Posterior vena cava (tissue), 2 donors: ENCODE data around the gene FMN2. TPM values are rescaled to one million over a fixed set of nuclear protein-coding genes. Genes with fewer than 3 reads are reported as not detected.

Experiments used
- DNase-seq: peaks from one replicate; pipeline ENCODE4 v3.0.0-alpha.2; 2020; ENCODE audit warnings: low spot score
- intact Hi-C, 2 donors: fragments of 100-400 bp; cut with DNase I; formaldehyde crosslinking; loops; one replicate each; pipeline versions ENCODE4 v1.14.1 to v1.14.2; 2022 to 2023
- total RNA-seq, 2 donors: library from RNA; stranded (reverse); fragmentation: NEBNext Ultra II Directional; extraction: Animal tissue kit (Norgen Biotek cat#: 25700); gene quantifications; one replicate each; pipeline ENCODE4 v1.2.1, GENCODE V29; 2021
- donor health status: DM: yes; HTN: yes; CAD: no.
- donor health status: DM: yes; HTN: yes; CAD: no.

FMN2 gene
- total RNA-seq, 2 donors from 2014 or later: 1.4 to 2.1 TPM

DNA sequence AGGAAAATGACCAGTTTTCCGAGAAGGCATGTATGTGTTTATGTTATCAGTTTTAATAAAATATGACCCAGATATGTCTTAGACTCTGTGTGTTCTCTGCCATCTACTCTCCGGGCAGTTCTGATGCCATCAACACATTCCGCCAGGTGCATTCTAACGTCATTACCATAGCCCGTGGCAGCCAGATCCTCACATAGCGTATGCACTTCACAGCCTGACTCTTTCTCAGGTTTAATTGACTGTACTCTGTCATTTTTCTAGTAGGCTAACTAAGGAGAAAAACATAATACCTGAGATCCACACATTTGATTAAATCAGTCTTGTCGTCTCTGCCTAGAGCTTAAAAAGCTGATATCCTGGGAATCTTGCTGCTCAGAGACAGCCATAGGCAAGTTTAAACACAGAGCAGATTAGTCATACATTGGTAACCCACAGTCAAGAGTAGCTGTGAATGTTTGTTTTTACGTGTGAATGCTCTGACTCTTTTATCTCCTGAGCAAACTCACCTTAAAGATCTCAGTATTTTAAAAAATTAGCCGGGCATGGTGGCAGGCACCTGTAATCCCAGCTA, 344.4 kb downstream of the FMN2 start:
- no peak for DNase-seq
- intact Hi-C loops: no loop called here

DNA sequence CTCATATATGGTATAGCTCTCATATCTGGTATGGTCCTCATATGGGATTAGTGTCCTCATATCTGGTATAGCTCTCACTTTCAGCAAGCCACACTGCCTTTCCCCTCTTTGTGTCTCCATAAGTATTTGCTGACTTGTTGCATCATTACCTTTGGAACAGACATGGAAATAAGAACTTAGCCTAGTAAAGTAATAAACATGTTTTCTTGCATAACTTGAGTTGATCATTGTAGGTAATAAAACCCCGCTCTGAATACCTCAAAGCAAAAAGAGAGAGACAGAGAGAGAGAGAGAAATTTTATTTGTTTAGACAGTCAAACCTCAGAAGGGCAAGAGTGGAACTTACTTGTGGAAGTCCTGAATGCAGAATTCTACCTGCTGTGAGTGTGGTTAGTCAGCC, 350.0 kb downstream of the FMN2 start:
- DNase-seq: no peak
- intact Hi-C loops: no loop called here

DNA sequence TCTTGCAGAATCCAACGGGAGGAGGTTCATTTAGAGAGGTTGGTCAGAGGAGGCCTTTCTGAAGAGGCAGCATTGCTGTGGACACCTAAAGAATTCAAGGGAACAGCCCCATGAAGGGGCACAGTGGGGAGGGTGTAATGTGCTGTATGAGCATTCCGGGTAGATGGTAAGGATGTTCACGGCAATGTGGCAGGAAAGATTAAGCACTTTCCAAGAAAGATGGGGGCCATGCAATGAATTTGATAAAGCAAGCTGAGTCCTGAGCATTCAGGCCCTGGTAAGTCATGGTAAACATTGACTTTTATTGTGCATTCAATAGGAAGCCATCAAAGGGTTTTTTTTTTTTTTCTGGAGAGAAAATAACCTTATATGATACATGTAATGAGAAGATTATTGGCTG, 353.7 kb downstream of the FMN2 start:
- DNase-seq: no peak
- intact Hi-C loops: no loop called here

DNA sequence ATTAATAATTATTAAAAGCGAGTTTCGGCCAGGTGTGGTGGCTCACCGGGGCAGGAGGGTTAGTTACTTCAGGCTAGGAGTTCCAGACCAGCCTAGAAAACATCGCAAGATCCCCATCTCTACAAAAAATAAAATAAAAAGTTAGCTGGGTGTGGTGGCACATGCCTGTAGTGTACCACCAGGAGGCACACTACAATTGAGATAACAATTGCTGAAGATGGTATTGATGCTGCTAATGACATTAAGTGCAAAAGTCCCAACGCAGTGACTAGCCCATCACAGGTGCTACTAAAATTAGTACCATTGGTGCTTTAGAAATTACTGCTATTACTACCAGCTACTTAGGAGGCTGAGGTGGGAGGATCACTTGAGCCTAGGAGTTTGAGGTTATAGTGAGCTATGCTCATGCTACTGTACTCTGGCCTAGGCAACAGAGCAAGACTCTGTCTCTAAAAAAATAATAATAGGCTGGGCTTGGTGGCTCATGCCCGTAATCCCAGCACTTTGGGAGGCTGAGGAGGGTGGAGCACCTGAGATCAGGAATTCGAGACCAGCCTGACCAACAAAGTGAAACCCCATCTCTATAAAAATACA, 363.6 kb downstream of the FMN2 start:
- DNase-seq: no peak
- intact Hi-C loops: no loop called here

DNA sequence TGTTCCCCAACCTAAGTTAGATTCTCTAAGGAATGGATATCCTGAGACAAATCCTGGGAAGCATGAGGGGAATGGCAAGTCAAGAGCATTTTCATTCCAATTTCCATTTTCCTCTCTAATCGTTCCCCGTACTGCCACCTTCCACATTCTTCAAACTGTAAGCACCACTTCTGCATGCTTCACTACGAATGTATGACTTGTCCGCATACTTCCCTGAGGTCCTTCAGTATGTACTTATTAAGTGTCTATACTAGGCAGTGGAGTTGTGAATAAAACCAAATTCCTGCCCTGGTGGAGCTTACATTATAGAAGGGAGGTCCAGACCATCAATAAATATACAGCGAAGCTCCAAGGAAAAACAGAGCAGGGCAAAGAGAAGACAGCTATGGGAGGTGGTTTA, 365.5 kb downstream of the FMN2 start:
- no peak for DNase-seq

DNA sequence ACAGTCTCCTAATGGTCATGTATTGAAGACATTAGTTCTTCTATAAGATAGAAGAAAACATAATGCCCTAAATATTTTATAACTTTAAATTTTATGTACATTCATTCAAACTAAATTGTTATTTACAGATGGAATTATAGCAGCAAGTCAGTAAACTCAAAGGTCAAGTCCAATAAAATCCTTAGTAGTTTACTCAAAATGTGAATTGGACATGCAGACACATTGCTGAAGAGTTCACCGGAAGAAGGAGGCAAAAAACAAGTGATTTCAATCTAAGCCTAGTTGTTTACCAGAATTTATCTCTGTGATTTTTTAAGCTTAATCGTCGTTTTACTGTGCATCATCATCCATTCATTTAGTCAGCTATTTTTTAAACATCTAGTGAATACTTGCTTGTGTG, 370.6 kb downstream of the FMN2 start:
- DNase-seq: no peak
- intact Hi-C loops: no loop called here

More for the DNA sequence above, 365.5 kb downstream of the FMN2 start:
- intact Hi-C loops: no loop called here

DNA sequence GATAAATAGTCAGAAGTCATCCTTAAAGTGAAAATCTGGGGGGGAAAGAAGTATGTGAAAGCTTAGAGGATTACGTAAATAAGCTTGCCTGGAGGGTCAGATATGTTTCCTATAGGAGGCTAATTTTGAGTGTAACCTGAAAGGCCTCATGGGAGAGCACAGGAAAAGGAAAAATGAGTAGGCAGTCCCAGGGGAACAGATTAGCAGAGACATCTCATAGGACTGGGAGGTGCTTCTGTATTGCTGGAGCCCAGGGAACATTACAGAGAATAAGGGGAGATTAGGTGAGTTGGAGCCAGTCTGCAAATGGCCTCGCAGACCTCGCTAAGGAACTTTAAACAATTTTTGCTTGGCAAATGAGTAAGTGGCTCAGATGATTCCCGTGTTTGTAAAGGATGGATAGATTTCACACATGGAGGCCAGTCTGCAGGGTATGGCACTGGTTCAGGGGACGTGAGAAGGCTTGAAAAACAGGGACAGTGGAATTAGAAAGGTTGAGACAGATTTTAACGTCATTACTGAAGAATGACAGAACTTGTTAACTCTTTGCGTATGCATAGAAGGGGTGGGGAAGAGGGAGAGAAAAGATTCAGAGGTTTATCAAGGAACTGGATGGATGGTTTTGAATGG, 371.2 kb downstream of the FMN2 start:
- DNase-seq: no peak
- intact Hi-C loops: no loop called here

DNA sequence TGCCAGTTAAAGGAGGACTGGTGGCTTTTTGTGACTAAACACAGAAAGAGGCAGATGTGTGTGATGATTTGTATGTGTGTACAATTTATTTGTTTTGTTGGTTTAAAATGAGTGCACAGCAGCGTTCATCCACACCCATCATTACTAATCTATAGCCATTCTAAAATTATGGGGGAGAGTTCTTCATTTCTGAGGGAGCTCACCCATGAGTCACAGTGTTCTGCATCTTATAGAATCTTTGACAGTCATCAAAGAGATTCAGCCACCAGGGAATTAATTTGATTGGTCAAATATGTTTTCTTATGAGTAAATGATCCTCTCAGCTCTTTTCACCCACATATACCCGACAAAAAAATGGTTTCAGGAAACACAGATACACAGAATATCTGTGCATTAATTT, 372.4 kb downstream of the FMN2 start:
- intact Hi-C loops: no loop called here
- DNase-seq: no peak

DNA sequence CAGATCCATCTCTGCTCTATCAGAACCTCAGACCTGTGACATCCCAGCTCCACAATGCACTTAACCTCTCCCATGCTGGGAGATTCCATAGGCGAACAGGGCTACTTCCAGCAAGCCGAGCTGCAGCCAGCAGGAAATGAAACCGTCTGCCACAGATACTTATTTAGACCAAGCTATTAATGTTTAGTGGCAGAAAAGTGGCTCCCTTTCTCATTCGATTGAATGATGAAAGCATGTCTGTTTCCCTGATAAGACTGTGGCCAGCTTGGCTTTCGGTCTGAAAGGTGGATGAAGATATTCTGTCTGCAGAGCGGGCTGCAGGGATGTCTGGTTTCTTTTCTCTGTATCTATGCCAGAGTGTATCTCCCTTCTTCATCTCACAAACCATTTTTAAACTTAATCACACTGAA, 373.9 kb downstream of the FMN2 start:
- no peak for DNase-seq
- intact Hi-C loops: no loop called here

DNA sequence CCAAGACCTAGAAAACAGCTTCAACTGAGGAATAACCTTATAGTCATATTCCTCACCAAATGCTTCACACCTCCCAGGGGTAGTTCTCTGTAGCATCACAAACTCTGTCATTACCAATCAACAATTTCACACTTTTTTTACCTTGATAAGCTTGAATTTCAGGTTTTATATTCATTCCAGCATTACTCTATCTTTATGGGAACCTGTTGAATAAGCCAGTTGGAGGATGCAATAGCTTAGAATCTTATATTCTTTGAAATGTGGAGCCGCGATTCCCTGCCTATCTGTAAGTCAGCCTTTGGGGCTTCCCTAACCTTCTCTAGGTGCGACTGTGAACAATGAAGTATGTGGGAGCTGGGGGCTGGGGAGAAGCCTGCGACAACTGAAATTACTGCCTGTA, 374.8 kb downstream of the FMN2 start:
- intact Hi-C loops: no loop called here
- DNase-seq: no peak

DNA sequence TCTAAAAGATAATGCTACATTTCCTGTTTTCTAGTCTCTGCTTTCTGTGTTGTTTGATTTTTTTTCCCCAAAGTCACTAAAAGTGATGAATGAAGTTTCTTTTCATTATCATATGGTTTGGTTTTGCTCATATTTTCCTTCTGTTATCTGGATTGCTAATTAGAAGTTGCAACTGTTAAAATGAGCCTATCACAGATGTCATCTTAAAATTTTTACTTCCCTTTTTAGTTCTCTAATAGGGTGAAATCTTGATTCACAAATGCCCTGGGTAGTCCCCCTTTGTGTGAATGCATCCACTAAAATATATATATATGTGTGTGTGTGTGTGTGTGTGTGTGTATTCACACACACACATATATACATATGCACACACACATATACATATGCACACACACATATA, 376.2 kb downstream of the FMN2 start:
- DNase-seq: no peak
- intact Hi-C loops: no loop called here

DNA sequence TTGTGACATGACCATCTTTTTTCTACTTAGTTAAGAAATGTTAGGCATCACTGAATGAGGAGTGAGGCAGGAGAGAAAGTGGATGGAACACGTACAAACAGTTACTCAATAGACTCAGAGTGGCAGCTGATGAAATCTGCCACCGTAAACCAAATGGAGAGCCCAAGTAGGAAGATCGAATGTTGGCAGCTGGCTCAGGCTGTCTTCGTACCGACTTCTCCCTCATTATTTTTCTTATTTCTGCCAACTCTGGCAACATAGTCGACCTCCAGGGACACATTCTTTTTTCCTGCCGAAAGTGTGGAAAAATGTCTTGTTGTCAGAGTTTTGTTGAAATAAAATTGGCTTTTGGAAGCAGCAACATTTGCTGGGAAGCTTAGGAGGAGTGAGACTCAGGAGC, 377.0 kb downstream of the FMN2 start:
- no peak for DNase-seq
- intact Hi-C loops: no loop called here

DNA sequence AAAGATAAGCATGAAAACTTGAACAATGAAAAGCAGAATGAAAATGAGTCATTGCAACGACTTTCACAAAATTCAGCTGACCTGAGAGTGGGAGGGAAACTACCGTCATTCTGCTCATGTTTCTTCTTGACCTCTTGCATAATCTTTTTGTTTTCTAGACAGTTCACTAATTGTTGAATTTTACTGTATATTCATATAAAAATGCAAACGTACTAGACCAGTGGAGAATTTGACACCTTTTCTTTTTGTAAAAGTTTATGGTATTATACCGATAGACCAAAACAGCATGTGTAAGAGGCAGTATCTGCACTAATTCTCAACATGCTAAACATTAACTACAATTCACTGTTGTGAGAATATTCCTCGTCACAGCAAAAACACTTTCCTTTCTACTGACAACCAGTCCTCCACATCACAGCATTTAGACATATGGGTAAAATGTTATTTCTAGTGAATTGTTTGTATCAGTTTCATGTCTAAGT, 382.5 kb downstream of the FMN2 start:
- DNase-seq: no peak
- intact Hi-C loops: no loop called here

DNA sequence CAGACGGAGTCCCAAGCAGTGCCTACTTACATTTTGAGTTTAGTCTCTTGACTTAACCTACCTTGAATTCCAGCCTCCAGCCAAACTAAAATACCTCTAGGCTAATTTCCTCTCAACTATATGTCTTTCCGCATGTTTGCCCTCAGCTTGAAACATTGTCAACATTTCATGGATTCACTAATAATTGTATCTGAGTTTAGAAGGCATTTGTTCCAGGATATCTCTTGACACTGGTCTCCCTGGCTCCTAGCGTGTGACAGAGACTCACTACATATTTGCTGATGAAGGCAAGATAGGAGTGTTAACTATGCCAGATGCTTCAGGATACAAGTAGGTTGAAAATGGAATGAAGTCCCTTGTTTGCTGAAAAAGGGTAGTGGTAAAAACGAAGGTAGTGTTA, 384.1 kb downstream of the FMN2 start:
- intact Hi-C loops: no loop called here
- DNase-seq: no peak

DNA sequence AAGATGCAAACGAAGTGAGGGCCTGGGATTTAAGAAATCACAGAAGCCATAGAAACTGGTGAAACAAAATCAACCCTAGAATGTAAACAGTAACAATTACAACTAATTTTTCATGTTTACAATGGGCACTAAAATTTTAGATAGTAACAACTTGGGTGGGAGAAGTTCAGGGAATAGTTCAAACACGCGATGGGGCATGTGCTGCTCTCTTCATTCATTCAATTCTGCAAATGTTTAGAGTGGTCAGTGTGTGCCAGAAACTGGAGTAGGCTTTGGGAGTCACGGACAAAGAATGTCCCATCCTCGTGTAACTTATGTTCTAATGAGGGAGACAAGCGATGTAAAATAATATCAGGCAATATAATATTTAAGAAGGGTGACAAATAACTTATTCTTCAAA, 386.9 kb downstream of the FMN2 start:
- DNase-seq: no peak
- intact Hi-C loops: no loop called here

DNA sequence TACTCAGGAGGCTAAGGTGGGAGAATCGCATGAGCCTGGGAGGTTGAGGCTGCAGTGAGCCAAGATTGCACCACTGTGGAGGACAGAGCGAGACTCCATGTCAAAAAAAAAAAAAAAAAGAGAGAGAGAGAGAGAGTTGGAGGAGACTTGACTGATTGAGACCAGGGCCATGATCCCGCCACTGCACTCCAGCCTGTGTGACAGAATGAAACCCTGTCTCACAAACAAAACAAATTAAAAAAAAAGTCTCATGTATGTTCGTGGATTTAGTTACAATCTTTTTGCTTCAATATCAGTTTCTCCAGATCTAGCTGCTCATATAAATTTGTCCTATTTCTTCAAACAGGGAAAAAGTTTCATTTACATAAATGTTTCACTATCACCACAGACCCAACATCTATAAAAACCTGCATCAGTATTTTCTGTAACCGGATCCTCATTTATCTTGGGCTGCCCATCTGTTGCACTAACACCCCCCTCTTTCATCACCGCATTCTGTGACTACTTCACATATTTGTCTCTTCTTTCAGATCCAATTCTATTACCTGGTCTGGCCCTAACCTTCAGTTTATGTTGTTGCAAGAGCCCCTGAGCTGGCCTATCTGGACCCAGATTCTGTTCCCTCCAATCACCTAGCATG, 393.2 kb downstream of the FMN2 start:
- DNase-seq: no peak
- intact Hi-C loops: no loop called here

DNA sequence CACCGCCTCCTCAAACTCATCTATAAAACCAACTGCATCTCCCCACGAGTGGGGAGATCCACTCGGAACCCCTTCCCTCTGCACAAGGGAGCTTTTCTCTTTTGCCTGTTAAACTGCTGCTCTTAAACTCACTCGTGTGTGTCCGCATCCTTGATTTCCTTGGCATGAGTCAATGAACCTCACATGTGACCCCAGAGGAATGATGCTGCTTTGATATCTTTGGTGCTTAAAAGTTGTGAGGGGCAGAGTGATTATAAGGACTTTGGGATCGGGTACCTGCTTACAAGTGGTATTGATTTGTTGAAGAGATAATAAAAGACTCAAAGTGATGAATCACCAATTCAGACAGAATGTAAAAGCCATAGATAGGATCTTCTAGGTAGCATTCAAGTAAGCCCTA, 394.9 kb downstream of the FMN2 start:
- intact Hi-C loops: no loop called here
- DNase-seq: no peak

DNA sequence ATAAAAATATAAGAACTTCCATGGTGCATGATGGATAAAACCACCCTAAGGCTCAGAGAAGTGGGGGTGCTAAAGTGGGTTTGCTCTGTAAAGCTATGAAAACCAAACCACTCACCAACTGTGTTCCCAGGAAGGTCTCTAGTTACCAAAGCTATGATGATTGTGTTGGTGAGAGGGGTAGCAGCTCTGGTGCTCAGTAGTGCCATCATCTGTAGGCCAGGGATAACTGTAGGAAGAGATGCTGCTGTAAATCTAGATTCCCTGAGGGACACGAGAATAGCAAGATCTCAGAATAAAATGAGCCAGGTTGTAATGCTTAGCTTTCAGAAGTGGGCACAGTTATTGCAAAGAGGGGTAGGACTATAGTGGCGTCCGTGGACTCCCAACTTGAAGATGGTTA, 395.8 kb downstream of the FMN2 start:
- DNase-seq: no peak
- intact Hi-C loops: no loop called here

DNA sequence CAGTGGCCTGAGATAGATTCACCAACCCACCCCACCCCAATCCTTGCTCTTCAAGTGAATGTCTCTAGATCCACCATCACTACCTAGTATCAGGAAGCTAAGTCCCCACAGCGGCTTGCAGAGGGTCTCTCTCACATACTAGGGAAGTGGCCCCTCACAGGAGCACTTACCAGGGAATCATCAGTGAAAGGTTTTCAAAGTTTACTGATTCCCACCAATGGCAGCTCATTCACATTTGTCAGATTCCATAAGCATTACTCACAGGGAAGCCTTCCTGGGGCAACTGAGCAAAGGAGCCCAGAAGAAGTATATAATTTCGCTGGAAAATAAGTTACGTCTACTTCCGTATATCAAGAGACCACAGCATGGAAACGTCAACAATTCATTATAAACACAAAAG, 399.5 kb downstream of the FMN2 start:
- intact Hi-C loops: no loop called here

DNA sequence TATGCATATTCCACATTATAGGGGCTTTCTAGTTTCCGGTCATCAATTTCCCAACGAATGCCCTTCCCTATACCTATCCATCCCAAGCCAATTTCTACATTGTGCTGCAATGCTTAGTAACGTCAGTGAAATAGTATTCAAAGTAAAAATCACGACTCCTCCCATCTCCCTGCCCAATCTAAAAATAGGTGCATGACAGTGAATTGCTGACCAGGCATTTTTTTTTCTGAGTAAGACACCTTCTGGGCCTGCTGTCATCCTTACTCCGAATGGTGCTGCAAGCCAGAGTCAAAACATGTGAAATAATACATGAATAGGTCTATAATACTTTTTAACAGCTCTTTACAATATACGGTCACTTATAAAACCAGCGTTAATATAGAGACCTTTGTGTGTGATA, 400.1 kb downstream of the FMN2 start:
- no peak for DNase-seq
- intact Hi-C loops: no loop called here

More for the DNA sequence above, 399.5 kb downstream of the FMN2 start:
- DNase-seq: no peak
